Trophoblast cell (in vitro differentiated cells and primary cell): ENCODE measurements around the gene TMEM221. TPM values are rescaled to one million over a fixed set of nuclear protein-coding genes. Genes with fewer than 3 reads are reported as not detected.

Experiments used
- DNase-seq, 2 donors: peaks; one replicate each; pipeline ENCODE4 v3.0.0-alpha.2; 2016
- H2AFZ ChIP-seq: 2 replicates; pipeline ENCODE4 v1.6.1; 2013; ENCODE audit warnings: low read length, moderate library complexity, mild to moderate bottlenecking; ENCODE audit not compliant: insufficient read depth, poor library complexity
- H2AK5ac ChIP-seq: 2 replicates; pipeline ENCODE4 v1.6.1; 2013; ENCODE audit warnings: mild to moderate bottlenecking, low read length
- H2BK120ac ChIP-seq: 2 replicates; pipeline ENCODE4 v1.6.1; 2013; ENCODE audit warnings: low read length, mild to moderate bottlenecking, moderate library complexity; ENCODE audit not compliant: insufficient read depth, poor library complexity
- H2BK12ac ChIP-seq: 2 replicates; pipeline ENCODE4 v1.6.1; 2013; ENCODE audit warnings: mild to moderate bottlenecking, low read length, moderate library complexity
- H2BK5ac ChIP-seq: 2 replicates; pipeline ENCODE4 v1.6.1; 2013; ENCODE audit warnings: low read length, low read depth, moderate library complexity, mild to moderate bottlenecking; ENCODE audit not compliant: poor library complexity
- H3K14ac ChIP-seq: 2 replicates; pipeline ENCODE4 v1.6.1; 2013; ENCODE audit warnings: mild to moderate bottlenecking, low read length
- H3K18ac ChIP-seq: 2 replicates; pipeline ENCODE4 v1.6.1; 2013; ENCODE audit warnings: mild to moderate bottlenecking, low read length
- H3K23ac ChIP-seq: 2 replicates; pipeline ENCODE4 v1.6.1; 2013; ENCODE audit warnings: low read length
- H3K27ac ChIP-seq: 2 replicates; pipeline ENCODE4 v1.5.1; 2013; ENCODE audit warnings: low read depth, mild to moderate bottlenecking, inconsistent platforms, low read length, moderate library complexity
- H3K27me3 ChIP-seq: 2 replicates; pipeline ENCODE4 v1.6.1; 2013; ENCODE audit warnings: inconsistent platforms, mild to moderate bottlenecking, low read length, moderate library complexity; ENCODE audit not compliant: insufficient read depth
- H3K36me3 ChIP-seq, 2 experiments: 1 replicate in 1 of 2; 2 replicates in 1 of 2; pipeline ENCODE4 v1.6.1; 2013; ENCODE audit warnings: low read length in 2 of 2, mild to moderate bottlenecking in 2 of 2, moderate library complexity in 1 of 2; ENCODE audit not compliant: insufficient read depth in 2 of 2, control insufficient read depth in 1 of 2
- H3K4ac ChIP-seq: 2 replicates; pipeline ENCODE4 v1.6.1; 2013; ENCODE audit warnings: low read depth, mild to moderate bottlenecking, low read length, moderate library complexity
- H3K4me1 ChIP-seq, 2 experiments: 1 replicate in 1 of 2; 2 replicates in 1 of 2; pipeline ENCODE4 v1.6.1; 2013; ENCODE audit warnings: low read length in 2 of 2, mild to moderate bottlenecking in 2 of 2, moderate library complexity in 1 of 2; ENCODE audit not compliant: insufficient read depth in 2 of 2, control insufficient read depth in 1 of 2
- H3K4me2 ChIP-seq: 2 replicates; pipeline ENCODE4 v1.6.1; 2013; ENCODE audit warnings: inconsistent platforms, mild to moderate bottlenecking, low read length, moderate library complexity
- H3K4me3 ChIP-seq: 2 replicates; pipeline ENCODE4 v1.5.1; 2013; ENCODE audit warnings: mild to moderate bottlenecking, low read depth, low read length, inconsistent platforms
- H3K79me1 ChIP-seq: one replicate; pipeline ENCODE4 v1.6.1; 2013; ENCODE audit warnings: low read length
- H3K79me2 ChIP-seq: 2 replicates; pipeline ENCODE4 v1.6.1; 2013; ENCODE audit warnings: low read length, mild to moderate bottlenecking; ENCODE audit not compliant: control insufficient read depth, insufficient read depth, poor library complexity
- H3K9ac ChIP-seq: 2 replicates; pipeline ENCODE4 v1.6.1; 2013; ENCODE audit warnings: mild to moderate bottlenecking, low read length
- H3K9me3 ChIP-seq: 2 replicates; pipeline ENCODE4 v1.6.1; 2013; ENCODE audit warnings: low read depth, mild to moderate bottlenecking, control low read depth, inconsistent platforms, low read length; ENCODE audit not compliant: insufficient read depth
- H4K12ac ChIP-seq: 2 replicates; pipeline ENCODE4 v1.6.1; 2013; ENCODE audit warnings: low read depth, mild to moderate bottlenecking, low read length, moderate library complexity
- H4K8ac ChIP-seq: 2 replicates; pipeline ENCODE4 v1.6.1; 2013; ENCODE audit warnings: low read depth, mild to moderate bottlenecking, low read length, moderate library complexity
- H4K91ac ChIP-seq: one replicate; pipeline ENCODE4 v1.6.1; 2013; ENCODE audit warnings: low read depth, mild to moderate bottlenecking, low read length, moderate library complexity
- WGBS: extraction: QIAGEN DNeasy Blood & Tissue Kit; methylation state at CpG from one replicate; pipeline ENCODE4 v1.1.7; 2013; ENCODE audit warnings: missing lambda C conversion rate; ENCODE audit not compliant: insufficient read length, insufficient coverage; ENCODE audit errors: extremely low coverage; 5-methylcytosine and 5-hydroxymethylcytosine counted together
- polyA plus RNA-seq: library from polyadenylated mRNA; stranded (reverse); fragments of 200-250 nt; gene quantifications from 2 replicates; pipeline ENCODE4 v1.2.3, GENCODE V29; 2013

The TMEM221 gene
- polyA plus RNA-seq, result 0.07 TPM in 2 replicates

DNA sequence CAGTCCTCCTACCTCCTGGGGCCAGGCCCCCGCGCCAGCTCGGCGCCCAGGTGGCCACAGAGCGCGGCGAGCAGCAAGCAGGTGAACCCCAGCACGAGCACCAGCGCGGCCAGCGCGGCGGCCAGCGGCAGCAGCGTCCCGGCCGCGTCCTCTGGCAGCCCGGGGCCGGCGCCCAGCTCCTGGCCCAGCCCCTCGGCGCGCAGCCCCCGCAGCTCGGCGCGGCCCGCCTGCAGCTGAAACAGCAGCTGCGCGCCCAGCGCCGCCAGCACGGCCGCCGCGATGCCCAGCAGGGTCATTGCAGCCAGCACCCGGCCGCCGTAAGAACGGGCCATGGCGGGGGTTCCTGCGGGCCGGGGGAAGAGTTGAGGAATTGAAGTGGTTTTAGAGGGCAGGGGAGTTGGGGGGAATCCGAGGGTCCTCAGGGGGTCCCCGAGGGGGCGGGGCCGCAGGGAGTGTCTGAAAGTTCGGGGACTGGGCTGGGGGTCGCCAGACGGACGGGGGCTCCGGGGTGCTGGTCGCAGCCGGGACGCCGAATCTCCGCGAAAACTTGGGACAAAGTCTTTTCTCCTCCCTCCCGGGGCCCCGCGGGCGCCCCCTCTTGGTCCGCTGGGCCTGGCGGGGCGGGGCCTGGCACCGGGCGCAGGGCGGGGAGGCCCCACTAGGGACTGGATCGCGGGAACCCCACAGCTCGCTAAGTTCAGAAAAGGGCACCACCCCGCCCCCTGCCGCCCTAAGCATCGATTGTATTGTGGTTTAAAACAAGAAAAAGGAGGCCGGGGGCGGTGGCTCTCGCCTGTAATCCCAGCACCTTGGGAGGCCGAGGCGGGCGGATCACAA is at the start of gene TMEM221:
TSS of gene TMEM221 (minus strand) at position 538 of the 837 bp plus-strand sequence. CDS start at position 332, 206 bp downstream.
- no CpG with 5 or more reads among the region's 81 CpGs for WGBS
- no peak within 1 kb of the TSS for H3K27ac ChIP-seq
- no peak within 1 kb of the TSS for H3K18ac ChIP-seq
- H2AFZ ChIP-seq, result peak within 1 kb of the TSS; percentile 43
- H3K23ac ChIP-seq, result no peak within 1 kb of the TSS
- H2BK12ac ChIP-seq, result no peak within 1 kb of the TSS
- no peak within 1 kb of the TSS for H2BK5ac ChIP-seq
- no peak within 1 kb of the TSS for H3K14ac ChIP-seq
- H3K36me3 ChIP-seq, result no peaks in the 10 kb centered on the region
- H3K79me2 ChIP-seq, result no peaks in the 10 kb centered on the region
- H2BK120ac ChIP-seq, result no peak within 1 kb of the TSS
- H3K4me3 ChIP-seq, result peak within 1 kb of the TSS; percentile 60
- DNase-seq, result peak in 1 of 2 donors; percentile 37
- H3K4ac ChIP-seq, result no peak within 1 kb of the TSS
- H3K9ac ChIP-seq, result no peak within 1 kb of the TSS
- no peak within 1 kb of the TSS for H4K8ac ChIP-seq
- H4K12ac ChIP-seq, result peak within 1 kb of the TSS; percentile 16
- peaks cover 2% of the 10 kb centered on the region for H3K9me3 ChIP-seq
- peaks cover 0 to 2% of the 10 kb centered on the region in 2 experiments for H3K4me1 ChIP-seq
- no peaks in the 10 kb centered on the region for H3K79me1 ChIP-seq
- no peak within 1 kb of the TSS for H4K91ac ChIP-seq
- peaks cover 16% of the 10 kb centered on the region for H3K27me3 ChIP-seq
- peak within 1 kb of the TSS; percentile 68 for H3K4me2 ChIP-seq
- H2AK5ac ChIP-seq, result no peak within 1 kb of the TSS

DNA sequence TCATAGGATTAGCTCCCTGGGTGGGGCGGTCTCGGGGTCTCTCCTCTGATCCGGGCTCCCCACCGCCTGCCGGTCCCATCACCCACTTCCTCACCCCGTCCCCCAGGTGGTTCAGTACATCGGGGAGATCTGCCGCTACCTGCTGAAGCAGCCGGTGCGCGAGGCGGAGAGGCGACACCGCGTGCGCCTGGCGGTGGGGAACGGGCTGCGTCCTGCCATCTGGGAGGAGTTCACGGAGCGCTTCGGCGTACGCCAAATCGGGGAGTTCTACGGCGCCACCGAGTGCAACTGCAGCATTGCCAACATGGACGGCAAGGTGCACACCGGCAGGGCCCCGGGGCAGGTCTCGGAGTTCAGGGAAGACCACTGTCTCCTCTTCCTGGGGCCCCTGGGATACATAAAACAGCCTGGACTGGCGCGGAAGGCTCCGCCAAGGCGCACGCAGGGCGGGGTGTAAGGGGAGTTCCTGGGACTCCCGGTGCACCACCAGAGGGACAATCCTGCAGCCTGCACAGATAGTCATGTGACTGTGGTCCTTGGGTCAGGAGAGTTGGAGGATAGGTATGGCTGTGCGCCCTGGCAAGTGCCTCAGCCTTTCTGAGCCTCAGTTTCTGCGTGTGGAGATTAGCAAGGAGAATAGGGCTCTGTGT is 48.8 kb upstream of the TMEM221 start:
- Histone ChIP-seq H4K91ac (no peak overlapping the region), H3K4me1 (peaks cover 14 to 16% of the 10 kb centered on the region in 2 experiments), H2BK120ac (no peak overlapping the region), H3K79me1 (no peaks in the 10 kb centered on the region), H2BK12ac (no peak overlapping the region), H3K9ac (peak overlapping the region; percentile 18), H3K9me3 (peaks cover 2% of the 10 kb centered on the region), H4K12ac (no peak overlapping the region), H2AK5ac (no peak overlapping the region), H2BK5ac (no peak overlapping the region), H3K27me3 (no peaks in the 10 kb centered on the region), H3K79me2 (no peaks in the 10 kb centered on the region), H3K14ac (no peak overlapping the region), H3K23ac (no peak overlapping the region), H3K4me2 (no peak overlapping the region), H3K4me3 (no peak overlapping the region), H3K4ac (no peak overlapping the region), H4K8ac (no peak overlapping the region), H3K18ac (no peak overlapping the region), H3K27ac (no peak overlapping the region), H3K36me3 (peaks cover 0 to 8% of the 10 kb centered on the region in 2 experiments), H2AFZ (no peak overlapping the region)
- no CpG with 5 or more reads among the region's 41 CpGs for WGBS
- DNase-seq, result no peak

GRCh38 chr19:17496337-17496997 is 48.0 kb upstream of the TMEM221 start:
- no peak overlapping the region for H3K23ac ChIP-seq
- peak overlapping the region; percentile 24 for H2AK5ac ChIP-seq
- no peak overlapping the region for H4K91ac ChIP-seq
- peak overlapping the region; percentile 20 for H2BK12ac ChIP-seq
- H3K9ac ChIP-seq, result no peak overlapping the region
- H2BK5ac ChIP-seq, result no peak overlapping the region
- H3K27ac ChIP-seq, result no peak overlapping the region
- H4K8ac ChIP-seq, result no peak overlapping the region
- H4K12ac ChIP-seq, result no peak overlapping the region
- peaks cover 14 to 16% of the 10 kb centered on the region in 2 experiments for H3K4me1 ChIP-seq
- H3K4me2 ChIP-seq, result no peak overlapping the region
- no CpG with 5 or more reads among the region's 14 CpGs for WGBS
- no peaks in the 10 kb centered on the region for H3K27me3 ChIP-seq
- no peak overlapping the region for H2AFZ ChIP-seq
- peak; percentile 64 to 76 for DNase-seq
- no peak overlapping the region for H3K4ac ChIP-seq
- H2BK120ac ChIP-seq, result no peak overlapping the region
- H3K9me3 ChIP-seq, result peaks cover 2% of the 10 kb centered on the region
- no peak overlapping the region for H3K14ac ChIP-seq
- no peaks in the 10 kb centered on the region for H3K79me2 ChIP-seq
- H3K4me3 ChIP-seq, result no peak overlapping the region
- peaks cover 0 to 8% of the 10 kb centered on the region in 2 experiments for H3K36me3 ChIP-seq
- no peaks in the 10 kb centered on the region for H3K79me1 ChIP-seq
- H3K18ac ChIP-seq, result no peak overlapping the region

- DNase-seq, result no peak
- Histone ChIP-seq H3K23ac (no peak overlapping the region), H3K4me2 (no peak overlapping the region), H3K14ac (no peak overlapping the region), H2AK5ac (no peak overlapping the region), H3K79me2 (no peaks in the 10 kb centered on the region), H2BK12ac (no peak overlapping the region), H3K27ac (no peak overlapping the region), H3K18ac (no peak overlapping the region), H3K4me1 (peaks cover 14 to 16% of the 10 kb centered on the region in 2 experiments), H3K79me1 (no peaks in the 10 kb centered on the region), H3K27me3 (no peaks in the 10 kb centered on the region), H2BK120ac (no peak overlapping the region), H3K9ac (no peak overlapping the region), H2AFZ (no peak overlapping the region), H3K36me3 (peaks cover 0 to 6% of the 10 kb centered on the region in 2 experiments), H4K91ac (no peak overlapping the region), H2BK5ac (no peak overlapping the region), H4K12ac (no peak overlapping the region), H4K8ac (no peak overlapping the region), H3K9me3 (peaks cover 2% of the 10 kb centered on the region), H3K4me3 (no peak overlapping the region), H3K4ac (no peak overlapping the region)
- no CpG with 5 or more reads among the region's 9 CpGs for WGBS
These were observed 47.3 kb upstream of the TMEM221 start for GRCh38 chr19:17495639-17496296.
